Activated CD8-positive, alpha-beta memory T cell treated with anti-CD3 and anti-CD28 coated beads for 48 hours (primary cell): Measurements from ENCODE around the gene PTPRD.

Experiments used
- DNase-seq, 3 experiments: peaks; one replicate each; pipeline ENCODE4 v3.0.0-alpha.2; 2020; ENCODE audit warnings: low read depth in 2 of 3, low spot score in 2 of 3

Gene PTPRD

DNA sequence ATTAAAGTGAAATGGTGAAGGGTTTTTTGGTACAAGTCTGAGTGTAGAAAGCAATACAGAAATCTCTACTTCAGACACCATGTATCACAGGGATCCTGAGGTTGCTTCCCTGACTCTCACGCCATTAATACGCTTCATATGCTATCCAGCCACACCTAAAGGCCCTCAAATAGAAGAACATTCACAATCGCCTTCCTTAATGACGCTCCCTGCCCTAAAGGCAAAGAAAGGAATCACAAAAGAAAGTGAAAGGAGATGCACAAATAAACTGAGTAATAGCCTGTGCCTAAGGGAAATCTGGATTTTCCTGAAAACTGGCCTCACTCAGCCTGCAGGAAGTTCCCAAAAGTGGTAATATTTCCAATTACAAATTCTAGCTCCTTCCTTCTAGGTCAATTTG is 1810.6 kb downstream of the PTPRD start:
- DNase-seq, result no peak

DNA sequence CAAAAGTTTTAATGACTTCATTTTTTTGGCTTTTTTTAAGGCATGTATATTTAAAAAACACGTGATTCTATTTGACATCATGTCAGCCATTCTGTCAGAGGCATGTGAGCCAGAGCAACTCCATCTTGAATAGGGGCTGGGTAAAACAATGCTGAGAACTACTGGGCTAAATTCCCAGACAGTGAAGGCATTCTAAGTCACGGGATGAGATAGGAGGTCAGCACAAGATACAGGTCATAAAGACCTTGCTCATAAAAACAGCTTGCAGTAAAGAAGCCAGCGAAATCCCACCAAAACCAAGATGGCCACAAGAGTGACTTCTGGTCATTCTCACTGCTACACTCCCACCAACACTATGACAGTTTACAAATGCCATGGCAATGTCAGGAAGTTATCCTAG is 1812.6 kb downstream of the PTPRD start:
- no peak for DNase-seq

DNA sequence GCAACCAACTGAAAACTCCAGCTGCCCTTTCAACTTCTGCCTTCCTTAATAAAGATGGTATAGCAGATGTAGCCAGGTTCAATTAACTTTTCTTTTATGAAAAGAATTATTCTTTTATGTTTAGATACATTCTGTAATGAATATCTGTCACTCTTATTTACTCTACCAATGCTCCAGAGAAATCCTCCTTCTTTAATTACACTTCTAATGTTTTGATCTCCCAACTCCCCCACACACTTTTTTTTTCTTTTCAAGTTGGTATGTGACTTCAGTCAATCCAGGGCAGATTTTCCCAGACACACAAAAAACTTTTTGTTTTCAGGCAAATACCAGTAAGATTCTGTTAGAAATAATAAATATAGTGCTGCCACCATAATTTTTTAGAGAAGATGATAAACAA is 1813.2 kb downstream of the PTPRD start:
- DNase-seq, result no peak

DNA sequence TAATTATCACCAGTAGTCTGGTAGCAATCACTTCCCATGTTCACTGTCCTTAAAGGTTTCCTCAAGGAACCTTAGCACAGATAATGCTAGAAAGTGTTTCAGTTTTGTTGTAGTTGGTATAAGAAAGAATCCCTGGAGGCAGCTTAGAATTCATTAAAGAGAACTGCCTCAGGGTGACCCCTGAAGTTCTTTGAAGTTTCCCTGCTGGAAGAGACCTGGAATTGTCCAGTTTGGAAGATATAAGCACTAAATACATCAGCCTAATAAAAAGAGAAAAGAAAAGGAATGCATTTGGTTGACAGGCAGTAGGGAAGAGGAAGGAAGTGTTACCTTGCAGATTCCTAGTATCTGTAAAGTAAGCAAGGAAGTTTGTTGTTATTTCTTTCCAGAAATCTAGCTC is 1813.6 kb downstream of the PTPRD start:
- DNase-seq, result no peak

DNA sequence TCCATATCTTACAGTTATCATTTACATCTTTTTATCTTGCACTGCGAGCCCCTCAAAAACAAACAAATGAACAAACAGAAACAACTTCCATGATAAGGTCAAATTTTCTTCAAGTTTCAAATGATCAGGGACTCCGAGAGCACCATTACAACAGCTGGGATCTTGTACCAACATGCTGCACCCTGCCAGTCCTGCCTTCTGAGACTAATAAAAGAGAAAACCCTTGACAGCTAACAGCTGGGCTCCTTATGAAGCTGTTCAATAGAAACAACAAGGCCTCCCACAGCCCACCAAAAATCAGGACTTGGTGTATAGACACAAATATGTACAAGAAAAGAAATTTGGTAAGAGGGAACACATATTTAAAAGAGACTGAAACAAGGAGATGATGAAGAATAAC is 1828.0 kb downstream of the PTPRD start:
- DNase-seq, result no peak

DNA sequence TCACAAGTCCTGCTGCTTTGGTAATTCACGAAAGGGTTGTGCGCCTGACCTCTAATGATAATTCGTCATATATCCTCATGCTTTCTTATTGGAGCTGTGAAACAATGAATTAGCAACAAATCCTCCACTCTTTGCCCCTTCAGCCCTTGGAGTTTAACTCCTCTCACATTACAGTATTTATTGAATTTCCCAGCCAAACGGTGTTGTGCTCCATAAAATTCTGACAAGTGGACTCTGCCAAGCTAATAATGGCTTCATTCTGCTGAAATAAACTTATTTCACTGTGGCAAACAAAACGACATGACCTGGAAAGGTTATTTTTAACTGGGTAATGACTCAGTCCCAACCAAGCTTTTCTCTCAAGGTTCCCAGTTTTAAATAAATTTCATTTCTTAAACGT is 1828.9 kb downstream of the PTPRD start:
- DNase-seq, result no peak

DNA sequence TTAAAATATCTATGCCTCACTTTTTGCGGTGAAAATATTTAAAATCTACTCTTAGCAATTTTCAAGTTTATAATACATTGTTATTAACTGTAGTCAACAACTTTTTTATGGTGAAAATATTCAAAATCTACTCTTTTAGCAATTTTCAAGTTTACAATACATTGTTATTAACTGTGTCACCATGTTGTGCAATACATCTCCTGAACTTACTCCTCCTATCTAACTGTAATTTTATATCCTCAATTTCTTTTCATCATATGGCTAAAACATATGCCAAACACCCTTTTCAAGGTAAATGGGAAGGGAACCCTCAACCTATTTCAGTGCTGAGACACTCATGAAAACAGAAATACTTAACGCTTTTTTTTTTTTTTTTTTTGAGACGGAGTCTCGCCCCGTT is 1830.6 kb downstream of the PTPRD start:
- DNase-seq, result no peak

DNA sequence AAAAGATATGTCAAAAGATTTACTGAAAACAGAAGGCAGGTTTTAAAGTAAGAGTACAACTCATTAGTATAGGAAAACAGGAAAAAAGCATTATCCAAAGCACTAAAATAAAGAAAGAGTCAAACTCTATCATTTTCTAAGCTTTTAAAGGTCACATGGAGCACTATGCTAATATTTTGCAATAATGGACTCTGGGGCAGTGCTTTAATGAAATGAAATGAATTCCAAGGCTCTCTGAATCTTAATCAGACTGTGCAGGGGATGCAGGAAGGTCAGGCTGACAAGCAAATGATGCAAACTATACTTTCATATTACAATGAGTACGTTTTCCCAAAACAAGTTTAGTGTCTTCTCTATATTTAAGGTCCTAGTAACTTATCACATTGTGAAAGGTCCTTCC is 1831.3 kb downstream of the PTPRD start:
- DNase-seq, result no peak

DNA sequence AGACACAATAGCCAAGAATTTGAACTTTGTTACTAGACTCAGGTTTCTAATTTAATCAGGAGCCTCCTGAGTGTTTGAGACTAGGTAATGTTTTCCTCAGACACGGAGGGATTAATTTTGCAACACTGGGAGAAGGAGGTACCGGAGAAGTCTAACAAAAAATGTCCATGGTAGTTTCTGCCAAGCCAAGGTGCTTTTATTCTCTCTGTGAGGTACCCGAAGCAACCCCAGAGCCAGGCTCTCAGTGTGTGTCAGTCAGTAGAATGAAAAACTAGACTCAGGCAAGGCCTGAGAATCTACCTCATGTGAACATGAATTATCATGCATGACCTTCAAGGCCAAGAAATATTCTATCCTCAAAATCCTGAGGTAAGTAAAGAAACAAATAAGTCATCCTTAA is 1832.4 kb downstream of the PTPRD start:
- no peak for DNase-seq

DNA sequence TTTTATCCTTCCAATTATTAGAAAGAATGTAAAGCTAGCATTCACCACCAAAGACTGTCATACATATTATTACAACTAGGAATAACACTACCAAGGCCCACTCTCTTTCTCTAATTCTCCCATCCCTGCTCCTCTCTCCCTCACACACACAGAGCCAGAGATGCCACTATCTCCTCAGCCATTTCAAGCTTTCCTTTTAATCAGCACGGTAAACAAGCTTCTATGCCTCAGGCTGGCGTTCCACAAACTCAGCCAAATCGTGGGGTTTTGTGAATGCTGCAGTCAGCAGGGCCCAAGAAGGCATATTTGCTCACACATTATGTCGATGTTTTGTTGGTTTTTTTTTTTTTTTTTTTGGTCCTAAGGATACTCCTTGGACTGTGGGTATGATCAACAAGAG is 1833.3 kb downstream of the PTPRD start:
- no peak for DNase-seq

DNA sequence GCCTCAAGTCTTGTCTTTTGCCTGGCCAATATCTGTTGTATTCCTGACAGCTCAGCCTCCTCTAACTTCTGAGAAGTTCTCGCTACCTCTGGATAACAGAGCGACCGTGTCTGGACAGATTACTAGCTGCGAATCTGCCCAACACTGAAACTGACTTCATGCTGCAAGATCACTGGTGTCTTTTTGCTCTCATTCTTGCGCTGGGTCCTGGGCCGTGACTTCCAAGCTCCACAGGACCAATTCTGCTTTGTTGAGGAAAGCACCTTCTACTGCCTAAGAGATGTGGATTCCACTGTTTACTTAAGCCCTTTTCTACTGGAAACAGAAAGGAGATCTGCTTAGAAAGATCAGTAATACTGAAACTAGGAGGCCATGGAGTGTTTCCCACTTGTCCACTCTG is 1834.4 kb downstream of the PTPRD start:
- DNase-seq, result no peak

DNA sequence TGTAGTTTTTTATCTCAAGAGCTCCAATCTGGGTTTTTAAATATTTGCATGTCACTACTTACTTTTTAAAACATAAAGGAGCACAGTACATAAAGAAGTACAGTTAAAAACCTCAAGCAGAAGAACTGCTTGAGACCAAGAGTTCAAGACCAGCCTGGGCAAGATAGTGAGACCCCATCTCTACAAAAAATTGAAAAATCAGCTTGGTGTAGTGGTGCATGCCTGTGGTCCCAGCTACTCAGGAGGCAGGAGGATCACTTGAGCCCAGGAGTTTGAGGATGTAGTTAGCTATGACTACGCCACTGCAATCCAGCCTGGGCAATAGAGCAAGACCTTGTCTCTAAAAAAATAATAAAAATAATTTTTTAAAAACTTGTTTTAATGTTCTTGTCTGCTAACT is 1840.5 kb downstream of the PTPRD start:
- DNase-seq, result no peak

DNA sequence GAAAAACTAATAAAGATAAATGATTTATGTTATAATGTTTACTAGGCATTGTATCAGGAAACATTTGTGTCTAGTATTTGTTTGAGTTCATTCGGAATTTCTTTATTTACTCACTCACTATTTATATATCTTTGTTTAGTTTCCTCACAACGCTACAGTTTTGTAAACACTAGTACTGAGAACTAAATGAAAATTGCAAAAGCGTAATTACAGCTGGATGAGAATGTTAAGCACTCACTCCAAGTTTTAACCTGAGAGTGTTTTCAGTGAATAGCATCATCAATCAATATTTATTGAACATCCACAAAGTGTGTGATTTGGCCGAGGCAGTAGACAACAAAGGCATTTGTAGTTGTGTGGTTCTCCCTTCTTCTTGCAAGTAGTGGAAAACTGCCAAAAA is 1843.6 kb downstream of the PTPRD start:
- no peak for DNase-seq

DNA sequence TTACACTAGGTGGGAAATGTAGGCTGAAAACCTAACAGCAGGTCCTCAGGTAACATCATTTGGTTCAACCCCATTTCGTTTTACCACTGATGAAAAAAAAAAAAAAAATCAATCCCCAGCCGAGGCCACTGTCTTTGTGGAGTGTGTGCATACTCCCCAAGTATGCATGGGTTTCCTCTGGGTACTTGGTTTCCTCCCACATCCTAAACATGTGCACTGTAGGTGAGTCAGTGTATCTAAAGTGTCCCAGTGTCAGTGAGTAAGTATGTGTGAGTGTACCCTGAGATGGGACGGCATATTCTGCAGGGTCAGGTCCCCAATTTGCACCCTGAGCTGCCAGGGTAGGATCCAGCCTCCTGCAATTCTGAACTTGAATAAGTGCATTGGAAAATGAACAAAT is 1846.7 kb downstream of the PTPRD start:
- no peak for DNase-seq

DNA sequence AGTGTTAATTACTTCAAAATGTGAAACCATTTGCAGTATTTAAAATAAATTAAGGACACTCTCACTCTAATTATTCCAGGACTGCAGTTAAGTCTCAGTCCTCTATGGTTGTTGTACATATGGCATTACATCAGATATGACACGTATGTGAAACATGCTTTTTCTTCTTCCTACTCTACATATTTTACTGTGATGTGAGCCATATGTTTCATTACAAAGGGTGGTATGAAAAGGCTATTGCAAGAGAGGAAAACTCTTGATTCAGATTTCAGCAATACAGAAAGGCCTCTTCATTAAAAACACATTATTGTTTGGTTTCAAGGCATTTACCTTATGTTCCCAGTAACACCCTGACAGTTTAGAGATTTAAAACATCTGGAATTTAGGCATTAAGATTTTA is 1848.8 kb downstream of the PTPRD start:
- DNase-seq, result no peak

DNA sequence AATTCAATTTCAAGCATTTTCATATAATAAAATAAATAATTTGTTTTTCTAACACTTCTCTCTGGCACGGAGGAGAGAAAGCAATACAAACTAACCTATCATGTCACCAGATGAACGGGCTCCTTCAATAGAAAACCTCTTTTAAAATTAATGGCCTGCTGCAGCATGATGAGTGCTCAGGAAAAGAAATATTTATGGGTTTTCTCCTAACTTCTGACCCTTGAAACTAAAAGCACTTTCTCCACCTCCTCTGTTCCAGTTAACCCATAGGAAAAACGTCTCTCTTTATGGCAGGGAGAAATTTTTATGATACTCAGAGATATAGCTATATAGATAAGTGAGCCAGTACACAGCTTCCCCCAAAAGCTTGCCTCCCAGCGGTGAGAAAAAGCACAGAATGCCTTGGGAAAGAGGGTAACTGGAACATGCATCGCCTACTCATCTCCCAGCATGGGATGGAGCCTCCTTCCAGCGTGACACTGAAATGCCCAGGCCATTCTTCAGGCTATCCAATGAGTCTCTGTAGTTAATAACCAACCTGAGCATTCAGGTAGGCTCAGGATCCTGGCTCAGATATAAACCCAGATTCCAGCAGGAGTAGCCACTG is 1850.2 kb downstream of the PTPRD start:
- no peak for DNase-seq

DNA sequence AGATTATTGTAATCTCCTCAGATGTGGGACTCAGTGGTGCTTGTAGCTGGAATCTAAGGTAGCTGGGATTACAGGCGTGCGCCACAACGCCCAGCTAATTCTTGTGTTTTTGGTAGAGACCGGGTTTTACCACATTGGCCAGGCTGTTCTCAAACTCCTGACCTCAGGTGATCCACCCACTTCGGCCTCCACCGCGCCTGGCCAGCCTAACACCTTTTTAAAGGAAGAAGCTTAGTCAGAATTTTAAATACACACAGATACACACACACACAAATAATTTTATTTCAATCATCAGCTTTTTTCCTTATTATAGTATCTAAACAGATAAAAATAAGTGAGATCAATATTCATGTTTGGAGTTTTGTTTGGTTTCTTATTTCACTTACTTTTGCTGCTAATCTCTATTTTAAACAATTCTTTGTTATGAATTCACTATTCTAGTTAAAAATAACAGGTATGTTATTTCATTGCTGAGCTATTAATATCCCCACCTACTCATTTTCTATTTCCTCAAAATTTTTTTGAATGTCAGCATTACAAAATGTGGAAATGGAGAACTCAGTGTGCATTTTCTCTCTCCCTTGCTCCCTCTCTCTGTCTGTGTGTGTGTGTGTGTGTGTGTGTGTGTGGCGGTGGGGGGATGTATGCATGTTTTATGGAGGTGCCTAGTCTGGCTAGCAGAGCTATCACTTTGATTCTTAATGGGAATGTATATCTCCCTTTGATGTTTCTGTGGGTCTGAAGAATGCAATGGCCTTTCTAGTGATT is 1852.6 kb downstream of the PTPRD start:
- DNase-seq, result no peak

DNA sequence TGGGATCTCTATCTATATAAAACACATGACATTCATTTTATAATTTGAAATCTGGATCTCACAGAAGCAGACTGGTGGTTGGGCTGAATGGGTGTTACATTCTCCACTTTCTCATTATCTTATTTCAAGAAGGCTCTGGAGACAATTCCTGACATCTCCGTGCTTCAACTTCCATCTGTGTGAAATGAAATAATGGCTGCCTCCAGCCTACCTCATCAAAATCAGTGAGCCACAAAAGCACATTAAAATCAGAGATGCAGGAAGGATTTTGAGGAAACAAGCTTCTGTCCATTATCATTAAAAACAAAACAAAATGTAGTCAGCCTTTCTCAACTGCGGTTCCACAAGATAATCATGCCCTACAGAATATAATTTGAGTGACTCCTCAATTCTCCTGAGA is 1854.9 kb downstream of the PTPRD start:
- no peak for DNase-seq

DNA sequence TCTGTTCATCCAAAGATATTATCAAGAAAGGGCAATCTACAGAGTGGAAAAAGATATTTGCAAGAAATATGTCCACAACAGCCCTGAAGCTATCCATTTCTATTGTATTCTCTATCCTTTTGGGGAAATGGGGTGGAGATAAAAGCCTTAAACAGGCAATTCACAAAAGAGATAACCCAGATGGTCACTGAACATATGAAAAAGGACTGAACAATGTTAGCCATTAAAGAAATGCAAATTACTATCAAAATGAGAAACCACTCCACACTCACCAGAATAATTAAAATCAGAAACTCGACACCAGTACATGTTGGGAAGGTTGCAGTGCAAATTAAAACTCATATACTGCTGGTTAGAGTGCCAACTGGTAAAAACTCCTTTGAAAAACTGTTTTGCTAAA is 1858.1 kb downstream of the PTPRD start:
- no peak for DNase-seq

DNA sequence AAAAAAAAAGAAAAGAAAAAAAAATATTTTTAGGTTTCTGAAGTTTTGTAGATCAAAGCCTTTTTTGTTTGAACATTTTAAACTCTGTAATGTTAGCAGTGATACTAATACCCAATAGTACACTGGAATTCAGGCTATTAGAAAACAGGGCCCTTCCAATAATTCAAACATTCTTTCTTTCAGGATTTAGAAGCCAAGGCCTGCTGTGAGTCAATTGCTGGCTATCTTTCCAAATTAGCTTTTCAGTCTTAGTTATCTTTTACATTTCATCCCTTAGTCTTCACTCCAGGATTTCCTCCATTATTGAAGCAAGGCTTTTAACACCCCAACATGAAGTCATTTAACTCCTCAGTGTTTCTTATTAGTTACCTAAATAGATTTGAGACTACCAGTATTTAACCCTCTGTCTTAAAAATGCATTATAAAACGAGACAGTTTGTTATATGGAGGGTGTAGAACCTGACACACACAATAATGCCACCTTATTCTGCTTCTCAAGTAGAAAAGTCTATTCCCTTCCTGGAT is 1861.3 kb downstream of the PTPRD start:
- DNase-seq, result no peak

DNA sequence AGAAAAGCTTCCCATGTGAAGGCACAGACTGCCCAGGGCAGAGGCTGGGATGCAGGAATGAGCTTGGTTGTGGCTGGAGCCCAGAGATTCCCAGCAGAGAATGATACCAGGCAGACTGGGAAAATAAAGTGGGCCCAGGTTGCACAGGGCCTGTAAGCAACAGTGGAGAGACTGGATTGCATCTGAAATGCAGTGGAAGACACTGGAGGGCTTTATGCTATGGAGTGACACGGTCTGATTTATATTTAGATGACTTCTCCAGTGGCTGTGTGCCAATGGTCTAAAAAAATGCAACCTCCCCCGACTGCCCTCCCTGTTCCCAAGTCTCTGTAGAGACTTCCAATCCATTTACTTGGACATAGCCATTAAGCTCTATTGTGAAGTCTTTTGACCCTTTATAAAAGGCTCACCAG is 1862.2 kb downstream of the PTPRD start:
- no peak for DNase-seq

DNA sequence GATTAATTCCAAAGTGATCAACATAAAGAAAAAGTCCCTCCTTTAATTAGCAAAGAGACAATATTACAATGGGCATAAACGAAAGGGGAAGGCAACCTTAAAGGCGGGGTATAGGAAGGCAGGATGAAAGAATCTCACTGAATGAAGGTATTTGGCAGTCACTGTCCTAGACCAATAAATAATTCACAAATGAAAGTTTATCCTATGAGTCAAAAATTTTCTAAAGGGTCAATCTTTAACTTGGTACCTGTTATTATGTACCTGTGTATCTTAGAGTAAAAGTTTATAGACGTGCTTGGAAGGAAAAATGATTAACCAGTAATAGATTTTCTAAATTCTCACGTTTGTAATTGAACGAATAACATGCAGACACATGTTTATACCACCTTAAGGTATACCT is 1867.5 kb downstream of the PTPRD start:
- no peak for DNase-seq

DNA sequence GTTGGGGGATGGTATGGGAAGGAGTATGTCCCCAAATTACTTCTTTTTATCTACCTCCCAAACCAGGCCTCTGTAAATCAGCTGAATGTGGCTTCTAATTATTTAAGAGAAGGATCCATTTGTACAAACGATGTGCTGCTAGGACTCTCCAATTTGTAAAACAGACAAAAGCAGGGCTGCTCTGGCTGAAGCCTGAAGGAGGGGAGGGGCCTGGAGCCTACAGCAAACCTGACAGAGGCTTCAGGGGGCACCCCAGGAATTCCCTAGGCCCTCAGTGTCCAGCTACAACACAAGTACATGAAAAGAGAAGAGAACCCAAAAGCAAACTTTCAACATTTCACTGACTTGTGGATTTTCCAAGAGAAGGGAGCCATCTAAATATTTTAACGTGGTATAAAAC is 1873.9 kb downstream of the PTPRD start:
- no peak for DNase-seq
